ENCODE data around the gene DDA1. TPM values are rescaled to one million over a fixed set of nuclear protein-coding genes. Genes with fewer than 3 reads are reported as not detected.
A peak's percentile ranks its signal among the peaks of the same experiment; 100 is the strongest.

Gene DDA1
- total and polyA plus RNA-seq, 9 of the 15 experiments (the other 6 are each of a cell fraction or from before 2014, with no cell fraction given) = 1.4 to 83.8 (median 33.8) TPM

- TF ChIP-seq FOXM1 (IDR thresholded peaks at IDR 0.05; ENCODE audit: low read depth) = no peak
- no peak for TF ChIP-seq FOXM1 (CRISPR knock-in tag; IDR thresholded peaks at IDR 0.05; ENCODE audit: low read depth)
These were observed 43.4 kb downstream of the DDA1 start (continued) for GRCh38 chr19:17352608-17353280.

- Histone ChIP-seq H2AFZ (ENCODE audit: low read depth, low read length) (no peak overlapping the region), H3K9me3 (replicated peaks; ENCODE audit: control insufficient read depth, insufficient read depth, low read depth, low read length) (no peaks in the 10 kb centered on the region), H3K79me2 (ENCODE audit: control insufficient read depth, insufficient read depth, low read length) (no peaks in the 10 kb centered on the region), H3K27me3 (ENCODE audit: control insufficient read depth in 2 of 2, insufficient read depth in 2 of 2, low read length in 2 of 2) (peaks cover 14 to 55% of the 10 kb centered on the region in 2 experiments; a peak in 4 of 5 replicates), H3K4me3 (no peak overlapping the region), H3K27ac (ENCODE audit: extremely low read depth, low read depth, low read length) (no peak overlapping the region), H4K20me1 (replicated peaks; ENCODE audit: control insufficient read depth, insufficient read depth, low read length) (no peaks in the 10 kb centered on the region), H3K4me2 (ENCODE audit: insufficient read depth, low read length) (no peak overlapping the region), H3K9ac (ENCODE audit: insufficient read depth in 1 of 2, low read depth in 2 of 2, low read length in 2 of 2) (no peak overlapping the region), H3K9me1 (ENCODE audit: control insufficient read depth, insufficient read depth, low read length) (no peaks in the 10 kb centered on the region), H3K36me3 (ENCODE audit: control insufficient read depth, insufficient read depth, low read length) (no peaks in the 10 kb centered on the region), H3K4me1 (replicated peaks in 1 of 2; ENCODE audit: control insufficient read depth in 2 of 2, insufficient read depth in 2 of 2, low read length in 2 of 2) (peaks cover 0 to 11% of the 10 kb centered on the region in 2 experiments; a peak in 2 of 5 replicates)
- in situ Hi-C loops (cut with MboI) (no loop called here), intact Hi-C loops (cut with micrococcal nuclease) (no loop called here)
- ChIA-PET CTCF (ENCODE audit: low intra/inter-chr PET ratio) (no interaction called here), POLR2A (interaction anchor here (0.6 to 1.3 kb wide), 5 partner anchors 10 to 664 kb away, joined by 3 to 6 read pairs (median 3); no protein-coding TSS in a partner anchor)
- ATAC-seq = 0 out of 3 replicates have a peak, but pooled peaks have one; percentile 27
- DNase-seq (ENCODE audit: extremely low read depth in 1 of 4, low spot score in 3 of 4) = no peak
- no peak for FAIRE-seq
- TF ChIP-seq EWSR1 (IDR thresholded peaks at IDR 0.05; ENCODE audit: borderline replicate concordance, low read depth, partially characterized antibody) = no peak
- TF ChIP-seq MAZ (CRISPR knock-in tag; conservative IDR thresholded peaks at IDR 0.05 in 1 of 2, IDR thresholded peaks at IDR 0.05 in 1 of 2) = no peak
- TF ChIP-seq ZNF24 (IDR thresholded peaks at IDR 0.05) = no peak
- TF ChIP-seq NR4A1 (CRISPR knock-in tag; IDR thresholded peaks at IDR 0.05) = no peak
- TF ChIP-seq NR4A1 (tag; IDR thresholded peaks at IDR 0.05) = no peak
- TF ChIP-seq SUPT5H (IDR thresholded peaks at IDR 0.05) = no peak
- TF ChIP-seq LEF1 (IDR thresholded peaks at IDR 0.05) = no peak
- BruUV-seq (replicated peaks) = no TSS peak
- WGBS (ENCODE audit: insufficient coverage, low coverage, missing lambda C conversion rate) = 15% methylated on average over 7 of the region's 8 CpGs
These were observed 44.0 kb downstream of the DDA1 start for GRCh38 chr19:17353386-17353785.

All from K562 (cell line).